Activated T-cell treated with anti-CD3 and anti-CD28 coated beads, Interleukin-2, amount 50 U/mL, for 24 hours (primary cell): Measurements from ENCODE around the gene TEX54.
A peak's percentile ranks its signal among the peaks of the same experiment; 100 is the strongest.
"Not testable (repeated sequence)": the region's sequence is repeated elsewhere in the genome, so short reads cannot be mapped to it uniquely, and the experiment has no call there.

Experiments
- DNase-seq: peaks from one replicate; pipeline ENCODE4 v3.0.0-alpha.2; 2020
- H3K27ac Mint-ChIP-seq: 2 replicates; pipeline ENCODE4 v1.8.0; 2020; ENCODE audit warnings: mild to moderate bottlenecking, mixed read lengths
- H3K27me3 Mint-ChIP-seq: 2 replicates; pipeline ENCODE4 v1.8.0; 2020; ENCODE audit warnings: mixed read lengths
- H3K36me3 Mint-ChIP-seq: 2 replicates; pipeline ENCODE4 v1.8.0; 2020; ENCODE audit warnings: low read depth, mixed read lengths
- H3K4me1 Mint-ChIP-seq: 2 replicates; pipeline ENCODE4 v1.8.0; 2020; ENCODE audit warnings: low read depth, mixed read lengths
- H3K4me3 Mint-ChIP-seq: 2 replicates; pipeline ENCODE4 v1.8.0; 2020; ENCODE audit warnings: mild to moderate bottlenecking, moderate library complexity, mixed read lengths
- H3K9me3 Mint-ChIP-seq: 2 replicates; pipeline ENCODE4 v1.8.0; 2020; ENCODE audit warnings: mixed read lengths

TEX54 gene

GRCh38 chr11:62830904-62831519 lies 1.6 kb downstream of the TEX54 start:
- DNase-seq: no peak
- H3K9me3 Mint-ChIP-seq: no peaks in the 10 kb centered on the region
- H3K27me3 Mint-ChIP-seq: no peaks in the 10 kb centered on the region
- peaks cover 72% of the 10 kb centered on the region for H3K36me3 Mint-ChIP-seq
- peaks cover 53% of the 10 kb centered on the region for H3K4me1 Mint-ChIP-seq
- H3K27ac Mint-ChIP-seq: peak overlapping the region; percentile 100
- peak overlapping the region; percentile 93 for H3K4me3 Mint-ChIP-seq

GRCh38 chr11:62828130-62828529 lies 4.5 kb downstream of the TEX54 start:
- Mint-ChIP-seq H3K4me1 (peaks cover 38% of the 10 kb centered on the region), H3K36me3 (peaks cover 73% of the 10 kb centered on the region), H3K27ac (peak overlapping the region; percentile 26)
- not testable (repeated sequence) for H3K9me3 Mint-ChIP-seq, H3K27me3 Mint-ChIP-seq, H3K4me3 Mint-ChIP-seq, DNase-seq

- H3K27me3 Mint-ChIP-seq: no peaks in the 10 kb centered on the region
- no peaks in the 10 kb centered on the region for H3K9me3 Mint-ChIP-seq
- H3K4me3 Mint-ChIP-seq: no peak overlapping the region
- H3K4me1 Mint-ChIP-seq: peaks cover 12% of the 10 kb centered on the region
- peaks cover 75% of the 10 kb centered on the region for H3K36me3 Mint-ChIP-seq
- no peak for DNase-seq
- peak overlapping the region; percentile 61 for H3K27ac Mint-ChIP-seq
Measured at GRCh38 chr11:62823677-62824076, 9.0 kb downstream of the TEX54 start.

- peaks cover 53% of the 10 kb centered on the region for H3K36me3 Mint-ChIP-seq
- no peaks in the 10 kb centered on the region for H3K9me3 Mint-ChIP-seq
- H3K27ac Mint-ChIP-seq: no peak overlapping the region
- no peaks in the 10 kb centered on the region for H3K27me3 Mint-ChIP-seq
- DNase-seq: no peak
- no peak overlapping the region for H3K4me3 Mint-ChIP-seq
- H3K4me1 Mint-ChIP-seq: peaks cover 1% of the 10 kb centered on the region
Measured at GRCh38 chr11:62817129-62817528, 15.5 kb downstream of the TEX54 start.

- no peak overlapping the region for H3K4me3 Mint-ChIP-seq
- H3K9me3 Mint-ChIP-seq: no peaks in the 10 kb centered on the region
- no peak for DNase-seq
- H3K27ac Mint-ChIP-seq: no peak overlapping the region
- H3K27me3 Mint-ChIP-seq: no peaks in the 10 kb centered on the region
- peaks cover 1% of the 10 kb centered on the region for H3K4me1 Mint-ChIP-seq
- peaks cover 51% of the 10 kb centered on the region for H3K36me3 Mint-ChIP-seq
Measured at GRCh38 chr11:62816557-62816956, 16.1 kb downstream of the TEX54 start.

GRCh38 chr11:62811659-62812058 lies 21.0 kb downstream of the TEX54 start:
- no peak overlapping the region for H3K27ac Mint-ChIP-seq
- no peaks in the 10 kb centered on the region for H3K9me3 Mint-ChIP-seq
- DNase-seq: no peak
- H3K4me3 Mint-ChIP-seq: no peak overlapping the region
- no peaks in the 10 kb centered on the region for H3K27me3 Mint-ChIP-seq
- H3K4me1 Mint-ChIP-seq: peaks cover 6% of the 10 kb centered on the region
- H3K36me3 Mint-ChIP-seq: peaks cover 21% of the 10 kb centered on the region

GRCh38 chr11:62810748-62811147 lies 21.9 kb downstream of the TEX54 start:
- H3K4me1 Mint-ChIP-seq: peaks cover 14% of the 10 kb centered on the region
- no peak overlapping the region for H3K4me3 Mint-ChIP-seq
- H3K36me3 Mint-ChIP-seq: peaks cover 16% of the 10 kb centered on the region
- H3K27ac Mint-ChIP-seq: peak overlapping the region; percentile 1
- no peaks in the 10 kb centered on the region for H3K27me3 Mint-ChIP-seq
- H3K9me3 Mint-ChIP-seq: no peaks in the 10 kb centered on the region
- no peak for DNase-seq

GRCh38 chr11:62806611-62807121 lies 26.0 kb downstream of the TEX54 start:
- H3K27ac Mint-ChIP-seq: peak overlapping the region; percentile 99
- peak overlapping the region; percentile 100 for H3K4me3 Mint-ChIP-seq

GRCh38 chr11:62805961-62806441 lies 26.6 kb downstream of the TEX54 start:
- peaks cover 51% of the 10 kb centered on the region for H3K36me3 Mint-ChIP-seq
- peaks cover 47% of the 10 kb centered on the region for H3K4me1 Mint-ChIP-seq
- no peaks in the 10 kb centered on the region for H3K27me3 Mint-ChIP-seq
- no peaks in the 10 kb centered on the region for H3K9me3 Mint-ChIP-seq
- H3K27ac Mint-ChIP-seq: peak overlapping the region; percentile 99
- peak overlapping the region; percentile 100 for H3K4me3 Mint-ChIP-seq
- peak; percentile 58 for DNase-seq

More at GRCh38 chr11:62806611-62807121, 26.0 kb downstream of the TEX54 start:
- no peaks in the 10 kb centered on the region for H3K9me3 Mint-ChIP-seq
- H3K27me3 Mint-ChIP-seq: no peaks in the 10 kb centered on the region
- H3K36me3 Mint-ChIP-seq: peaks cover 44% of the 10 kb centered on the region
- DNase-seq: no peak
- H3K4me1 Mint-ChIP-seq: peaks cover 41% of the 10 kb centered on the region

GRCh38 chr11:62805076-62805892 lies 27.4 kb downstream of the TEX54 start, which contains the start of gene NXF1:
Gene NXF1 (minus strand): TSS chr11:62805440. CDS start chr11:62805356, 84 bp downstream.
- H3K4me3 Mint-ChIP-seq: peak within 1 kb of the TSS; percentile 100
- peak; percentile 98 for DNase-seq
- peak within 1 kb of the TSS; percentile 99 for H3K27ac Mint-ChIP-seq
- H3K4me1 Mint-ChIP-seq: peaks cover 49% of the 10 kb centered on the region
- H3K27me3 Mint-ChIP-seq: no peaks in the 10 kb centered on the region
- H3K9me3 Mint-ChIP-seq: no peaks in the 10 kb centered on the region
- H3K36me3 Mint-ChIP-seq: peaks cover 57% of the 10 kb centered on the region

GRCh38 chr11:62804310-62805075 lies 28.1 kb downstream of the TEX54 start:
- peaks cover 51% of the 10 kb centered on the region for H3K4me1 Mint-ChIP-seq
- no peaks in the 10 kb centered on the region for H3K9me3 Mint-ChIP-seq
- DNase-seq: no peak
- peak overlapping the region; percentile 99 for H3K27ac Mint-ChIP-seq
- peak overlapping the region; percentile 100 for H3K4me3 Mint-ChIP-seq
- H3K27me3 Mint-ChIP-seq: no peaks in the 10 kb centered on the region
- H3K36me3 Mint-ChIP-seq: peaks cover 65% of the 10 kb centered on the region

GRCh38 chr11:62801071-62801470 lies 31.6 kb downstream of the TEX54 start:
- peaks cover 95% of the 10 kb centered on the region for H3K36me3 Mint-ChIP-seq
- H3K27ac Mint-ChIP-seq: peak overlapping the region; percentile 83

GRCh38 chr11:62799486-62799885 lies 33.2 kb downstream of the TEX54 start:
- Mint-ChIP-seq H3K9me3 (no peaks in the 10 kb centered on the region), H3K36me3 (peaks cover 98% of the 10 kb centered on the region), H3K27me3 (no peaks in the 10 kb centered on the region), H3K4me3 (no peak overlapping the region), H3K27ac (peak overlapping the region; percentile 78), H3K4me1 (peaks cover 33% of the 10 kb centered on the region)
- DNase-seq: no peak

More at GRCh38 chr11:62801071-62801470, 31.6 kb downstream of the TEX54 start:
- H3K4me3 Mint-ChIP-seq: no peak overlapping the region
- H3K27me3 Mint-ChIP-seq: no peaks in the 10 kb centered on the region
- DNase-seq: no peak
- no peaks in the 10 kb centered on the region for H3K9me3 Mint-ChIP-seq
- H3K4me1 Mint-ChIP-seq: peaks cover 39% of the 10 kb centered on the region

GRCh38 chr11:62796281-62796680 lies 36.4 kb downstream of the TEX54 start:
- peak overlapping the region; percentile 80 for H3K27ac Mint-ChIP-seq
- peaks cover 20% of the 10 kb centered on the region for H3K4me1 Mint-ChIP-seq
- no peak for DNase-seq
- H3K9me3 Mint-ChIP-seq: no peaks in the 10 kb centered on the region
- H3K36me3 Mint-ChIP-seq: peaks cover 96% of the 10 kb centered on the region
- no peak overlapping the region for H3K4me3 Mint-ChIP-seq
- H3K27me3 Mint-ChIP-seq: no peaks in the 10 kb centered on the region
